Stimulated activated CD8-positive, alpha-beta memory T cell treated with anti-CD3 and anti-CD28 coated beads, Interleukin-15, amount 100 ng/mL, for 4 hours (primary cell): ENCODE results near the gene ATP5PD.
A peak's percentile ranks its signal among the peaks of the same experiment; 100 is the strongest.
"Not testable (repeated sequence)": the region's sequence is repeated elsewhere in the genome, so short reads cannot be mapped to it uniquely, and the experiment has no call there.

ENCODE experiments used
- DNase-seq, 2 donors: peaks; one replicate each; pipeline ENCODE4 v3.0.0-alpha.2; 2020; ENCODE audit warnings: low read depth in 2 of 2

Gene ATP5PD

DNA sequence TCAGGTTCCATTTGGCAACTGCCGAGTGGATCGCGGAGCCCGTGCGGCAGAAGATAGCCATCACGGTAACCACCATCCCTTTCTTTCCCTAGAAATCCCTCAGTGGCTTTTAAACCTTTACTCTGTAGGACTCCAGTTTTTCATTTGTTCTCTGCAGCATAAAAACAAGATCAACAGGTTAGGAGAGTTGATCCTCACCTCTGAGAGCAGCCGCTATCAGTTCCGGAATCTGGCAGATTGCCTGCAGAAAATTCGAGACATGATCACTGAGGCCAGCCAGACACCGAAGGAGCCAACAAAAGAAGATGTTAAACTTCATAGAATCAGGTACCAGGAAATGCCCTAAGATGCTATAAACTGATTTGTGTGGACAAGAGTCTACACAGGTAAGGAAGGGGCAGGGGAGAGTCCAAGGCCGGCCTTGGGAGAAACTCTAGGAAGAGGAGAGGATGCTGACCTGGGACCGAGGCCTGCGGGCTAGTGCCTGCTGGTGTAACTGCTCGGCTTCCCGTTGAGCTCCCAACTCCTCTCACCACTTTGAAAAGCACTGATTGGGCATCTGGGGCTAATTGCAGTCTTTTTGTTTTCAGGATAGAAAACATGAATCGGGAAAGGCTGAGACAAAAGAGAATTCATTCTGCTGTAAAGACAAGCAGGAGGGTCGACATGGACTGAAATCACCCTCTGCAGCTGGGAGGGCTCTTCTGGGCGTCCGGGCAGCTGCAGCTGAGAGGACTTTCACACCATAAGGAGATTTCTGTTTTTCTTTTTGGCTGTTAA is 26.2 kb downstream of the ATP5PD start:
- no peak for DNase-seq

GRCh38 chr17:75019710-75020109 is 27.1 kb downstream of the ATP5PD start:
- DNase-seq: no peak

DNA sequence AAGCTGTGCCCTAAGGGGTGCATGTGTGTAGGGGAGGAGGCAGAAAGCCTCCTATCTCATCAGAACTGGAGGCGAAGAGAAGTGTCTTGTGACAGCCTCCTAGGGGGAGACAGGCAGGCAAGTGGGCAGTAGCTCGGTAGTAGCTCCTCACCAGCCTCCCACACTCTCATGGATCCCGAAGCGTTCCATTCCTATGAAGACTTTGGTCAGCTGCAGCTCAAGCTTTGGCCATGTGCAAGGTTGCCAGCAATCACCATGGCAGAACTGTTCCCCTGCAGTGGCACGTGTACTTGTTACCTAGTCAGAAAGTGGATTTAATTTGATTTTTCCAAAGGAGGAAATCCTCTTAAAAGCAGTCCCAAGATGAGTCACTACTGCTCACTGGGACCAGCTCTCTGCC is 27.6 kb downstream of the ATP5PD start:
- DNase-seq: no peak

DNA sequence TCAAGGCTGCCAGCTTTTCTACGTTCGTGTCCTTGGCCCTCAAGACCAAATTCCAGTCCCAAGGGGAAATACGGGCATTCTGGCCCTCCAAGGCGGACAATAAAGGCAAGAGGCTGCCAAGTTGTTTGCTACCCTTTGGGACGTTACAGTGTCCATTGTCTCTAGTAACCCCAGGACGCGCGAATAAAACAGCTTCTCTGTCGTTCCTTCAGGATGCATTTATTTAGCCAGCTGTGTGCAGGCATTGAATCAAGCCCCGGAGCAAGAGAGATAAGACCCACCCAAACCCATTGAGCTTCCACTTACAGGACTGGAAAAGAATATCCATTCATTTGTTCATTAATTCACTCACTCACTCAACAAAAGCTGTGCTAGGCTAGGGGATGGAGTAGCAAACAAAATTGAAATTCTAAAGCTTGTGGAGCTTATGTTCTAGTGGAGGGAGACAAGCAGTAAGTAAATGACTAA is 33.6 kb downstream of the ATP5PD start:
- no peak for DNase-seq

DNA sequence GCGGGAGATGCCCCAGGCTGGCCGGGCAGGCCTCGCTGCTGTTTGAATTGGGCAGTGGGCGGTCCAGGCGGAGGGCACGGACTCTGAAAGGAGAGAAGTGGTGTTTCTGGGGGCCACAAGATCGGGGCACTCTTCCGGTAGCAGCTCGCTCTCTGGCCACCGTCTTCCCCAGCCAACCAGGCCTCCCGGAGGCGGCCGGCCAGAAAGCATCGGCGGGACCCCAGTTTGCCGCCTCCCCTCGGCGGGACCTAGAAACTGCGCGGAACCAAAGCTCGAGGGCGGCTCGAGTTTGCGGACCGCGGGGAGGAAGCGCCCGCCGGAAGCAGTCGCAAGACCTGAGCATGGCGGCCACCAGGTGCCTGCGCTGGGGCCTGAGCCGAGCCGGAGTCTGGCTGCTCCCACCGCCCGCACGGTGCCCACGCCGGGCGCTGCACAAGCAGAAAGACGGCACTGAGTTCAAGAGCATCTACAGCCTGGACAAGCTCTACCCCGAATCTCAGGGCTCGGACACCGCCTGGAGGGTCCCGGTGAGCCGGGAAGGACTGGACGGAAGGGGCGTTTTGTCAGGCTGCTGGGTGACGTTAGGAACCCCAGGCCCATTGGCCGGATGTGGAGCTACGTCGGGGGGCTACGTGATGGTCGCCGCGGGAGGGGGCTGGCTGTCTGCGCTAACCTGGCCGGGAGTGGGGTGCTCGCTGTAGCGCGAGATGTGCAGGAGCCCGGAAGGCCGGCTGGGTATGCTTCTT is 34.2 kb downstream of the ATP5PD start, which contains the start of gene MRPL58:
Gene MRPL58, plus strand, starts transcription at position 325 of the 746 bp plus-strand sequence. Its CDS starts 17 bp downstream, at position 342.
- DNase-seq: peak; percentile 60 to 66

- no peak for DNase-seq
Observed at GRCh38 chr17:75012096-75012345, 34.7 kb downstream of the ATP5PD start.

GRCh38 chr17:75011401-75012095 is 35.2 kb downstream of the ATP5PD start:
- no peak for DNase-seq

- no peak for DNase-seq
Observed at GRCh38 chr17:75010683-75011400, 35.9 kb downstream of the ATP5PD start.

GRCh38 chr17:75009139-75009724 is 37.5 kb downstream of the ATP5PD start:
- DNase-seq: no peak

DNA sequence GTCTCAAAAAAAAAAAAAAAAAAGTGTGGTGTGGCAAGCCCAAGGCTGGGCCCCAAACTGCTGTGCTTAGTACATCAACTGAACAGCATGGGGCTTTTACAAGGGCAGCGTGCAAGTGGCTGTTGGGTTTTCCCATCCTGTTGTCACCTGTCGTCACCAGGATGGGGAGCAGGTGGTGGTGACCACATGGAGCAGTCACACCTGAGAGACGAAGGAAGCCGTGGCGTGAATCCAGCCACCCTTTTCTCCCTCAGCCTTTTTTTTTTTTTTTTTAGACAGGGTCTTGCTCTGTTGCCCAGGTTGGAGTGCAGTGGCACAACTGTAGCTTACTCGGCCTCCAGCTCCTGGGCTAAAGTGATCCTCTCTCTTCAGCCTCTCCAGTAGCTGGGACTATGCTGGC is 38.4 kb downstream of the ATP5PD start:
- no peak for DNase-seq

- no peak for DNase-seq
Observed at GRCh38 chr17:75006653-75007052, 40.1 kb downstream of the ATP5PD start.

GRCh38 chr17:75006084-75006483 is 40.7 kb downstream of the ATP5PD start:
- not testable (repeated sequence) for DNase-seq

DNA sequence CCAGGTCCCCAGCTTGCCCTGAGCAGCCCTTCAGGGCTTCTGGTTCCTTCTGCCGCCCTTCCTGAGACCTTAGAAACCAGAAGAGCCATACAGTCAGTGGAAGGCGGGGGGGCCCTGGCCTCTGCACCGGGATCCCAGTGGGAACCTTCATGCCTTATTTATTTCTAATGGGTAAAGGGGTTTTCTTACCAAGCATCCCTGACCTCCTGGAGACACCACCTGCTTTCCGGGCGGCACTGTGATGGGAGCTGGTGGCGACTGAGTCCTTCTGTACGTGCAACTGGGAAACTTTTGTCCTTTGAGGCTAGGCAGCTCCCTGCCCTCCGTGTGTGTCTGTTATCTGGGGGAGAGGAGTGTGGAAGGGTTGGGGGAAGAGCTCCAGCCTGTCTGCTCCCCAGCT is 41.5 kb downstream of the ATP5PD start:
- DNase-seq: no peak

DNA sequence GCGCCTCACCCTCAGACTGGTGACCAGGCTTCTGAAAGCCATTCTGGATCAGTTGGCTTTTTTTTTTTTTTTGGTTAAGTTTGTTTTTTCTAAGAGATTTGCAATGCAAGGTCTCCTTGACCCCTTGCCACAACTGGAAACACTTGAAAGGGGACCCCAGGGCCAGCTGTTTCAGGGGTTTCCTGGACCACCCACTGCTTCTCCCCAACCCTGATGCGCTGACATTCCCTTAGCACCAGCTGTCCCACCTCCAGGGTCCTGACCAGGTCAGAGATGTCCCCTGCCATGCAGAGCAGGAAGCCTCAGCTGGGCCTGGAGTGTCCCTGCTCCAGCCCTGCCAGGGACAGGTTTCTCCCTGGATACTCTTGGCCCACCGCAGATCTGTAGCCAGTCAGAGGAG is 42.4 kb downstream of the ATP5PD start:
- no peak for DNase-seq

DNA sequence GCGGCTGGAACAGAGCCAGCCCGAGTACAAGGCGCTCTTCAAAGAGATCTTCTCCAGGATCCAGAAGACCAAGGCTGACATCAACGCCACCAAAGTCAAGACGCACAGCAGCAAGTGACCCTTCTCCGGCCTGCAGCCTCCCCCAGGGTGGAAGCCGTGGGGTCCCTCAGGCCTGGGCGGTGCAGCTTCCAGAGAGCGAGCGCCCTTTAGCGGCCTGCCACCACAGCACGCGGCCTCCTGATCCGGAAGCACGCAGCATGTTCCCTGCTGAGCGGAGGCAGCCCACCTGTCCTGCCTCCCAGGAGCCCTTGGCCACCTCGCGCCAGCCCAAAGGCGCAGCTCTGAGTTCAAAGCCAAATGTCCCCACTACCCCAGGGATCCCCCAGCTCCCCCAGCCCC is 42.8 kb downstream of the ATP5PD start:
- no peak for DNase-seq

DNA sequence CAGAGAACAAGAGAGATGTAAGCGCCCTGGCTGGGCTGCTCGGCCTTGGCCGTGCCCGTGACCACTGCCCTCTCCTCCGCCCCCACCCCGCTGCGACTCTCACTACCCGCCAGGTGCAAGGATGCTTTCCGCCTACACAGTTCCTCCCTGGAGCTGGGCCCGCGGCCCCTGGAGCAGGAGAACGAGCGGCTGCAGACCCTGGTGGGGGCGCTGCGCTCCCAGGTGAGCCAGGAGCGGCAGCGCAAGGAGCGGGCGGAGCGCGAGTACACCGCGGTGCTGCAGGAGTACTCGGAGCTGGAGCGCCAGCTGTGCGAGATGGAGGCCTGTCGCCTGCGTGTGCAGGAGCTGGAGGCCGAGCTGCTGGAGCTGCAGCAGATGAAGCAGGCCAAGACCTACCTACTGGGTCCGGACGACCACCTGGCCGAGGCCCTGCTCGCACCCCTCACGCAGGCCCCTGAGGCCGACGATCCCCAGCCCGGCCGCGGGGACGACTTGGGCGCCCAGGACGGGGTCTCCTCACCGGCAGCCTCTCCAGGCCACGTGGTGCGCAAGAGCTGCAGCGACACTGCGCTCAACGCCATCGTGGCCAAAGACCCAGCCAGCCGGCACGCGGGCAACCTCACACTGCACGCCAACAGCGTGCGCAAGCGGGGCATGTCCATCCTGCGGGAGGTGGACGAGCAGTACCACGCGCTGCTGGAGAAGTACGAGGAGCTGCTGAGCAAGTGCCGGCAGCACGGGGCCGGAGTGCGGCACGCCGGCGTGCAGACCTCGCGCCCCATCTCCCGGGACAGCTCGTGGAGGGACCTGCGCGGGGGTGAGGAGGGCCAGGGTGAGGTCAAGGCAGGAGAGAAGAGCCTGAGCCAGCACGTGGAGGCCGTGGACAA is 43.5 kb downstream of the ATP5PD start:
- no peak for DNase-seq

DNA sequence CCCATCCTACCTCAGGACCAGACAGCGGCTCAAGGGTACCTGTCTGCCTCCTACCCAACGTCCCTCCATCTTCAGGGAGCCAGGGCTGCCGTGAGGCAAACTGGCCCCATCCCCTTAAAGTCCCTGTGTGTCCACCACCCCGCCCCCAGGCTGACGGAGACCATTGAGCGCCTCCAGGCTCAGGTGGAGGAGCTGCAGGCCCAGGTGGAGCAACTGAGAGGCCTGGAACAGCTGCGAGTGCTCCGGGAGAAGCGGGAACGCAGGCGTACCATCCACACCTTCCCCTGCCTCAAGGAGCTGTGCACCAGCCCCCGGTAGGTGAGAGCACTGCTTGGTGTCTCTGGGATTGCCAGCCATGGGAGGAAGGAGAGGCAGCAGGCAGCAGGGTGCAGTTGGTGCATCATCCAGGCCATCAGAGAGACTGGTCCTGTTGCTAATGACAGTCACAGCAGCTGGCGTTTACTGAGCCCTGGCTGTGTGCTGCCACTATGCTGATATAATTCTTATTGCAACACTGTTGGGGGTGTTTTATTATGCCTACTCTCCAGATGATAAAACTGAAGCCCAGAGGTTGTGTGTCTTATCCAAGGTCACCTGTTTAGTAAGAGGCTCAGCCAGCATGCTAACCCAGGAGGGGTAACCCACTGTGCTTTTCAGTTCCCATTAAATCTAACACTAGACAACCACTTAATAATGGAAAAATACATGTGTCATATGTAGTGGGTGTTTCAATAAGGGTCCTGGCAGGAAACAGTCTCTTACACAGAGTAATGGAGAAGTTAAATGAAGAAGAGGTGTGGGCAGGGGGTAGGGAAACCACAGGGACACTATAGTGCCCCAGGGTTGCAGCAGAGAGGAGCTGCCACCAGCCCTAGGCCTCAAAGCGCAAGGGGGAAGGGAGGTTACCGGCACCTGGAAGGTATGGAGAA is 44.6 kb downstream of the ATP5PD start:
- DNase-seq: no peak

DNA sequence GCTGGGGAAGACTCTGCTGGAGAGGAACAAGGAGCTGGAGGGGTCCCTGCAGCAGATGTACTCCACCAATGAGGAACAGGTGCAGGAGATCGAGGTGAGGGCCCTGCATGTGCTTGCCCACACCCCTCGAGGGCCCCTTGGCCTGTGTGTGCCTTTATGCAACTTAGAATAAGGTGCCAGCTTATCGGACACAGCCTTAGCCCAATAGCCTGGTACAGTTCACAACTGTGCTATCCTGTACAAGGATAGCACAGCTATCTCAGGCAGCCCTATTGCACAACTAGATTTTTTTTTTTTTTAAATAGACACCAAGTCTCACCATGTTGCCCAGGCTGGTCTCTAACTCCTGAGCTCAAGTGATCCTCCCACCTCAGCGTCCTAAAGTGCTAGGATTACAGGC is 47.2 kb downstream of the ATP5PD start:
- no peak for DNase-seq

DNA sequence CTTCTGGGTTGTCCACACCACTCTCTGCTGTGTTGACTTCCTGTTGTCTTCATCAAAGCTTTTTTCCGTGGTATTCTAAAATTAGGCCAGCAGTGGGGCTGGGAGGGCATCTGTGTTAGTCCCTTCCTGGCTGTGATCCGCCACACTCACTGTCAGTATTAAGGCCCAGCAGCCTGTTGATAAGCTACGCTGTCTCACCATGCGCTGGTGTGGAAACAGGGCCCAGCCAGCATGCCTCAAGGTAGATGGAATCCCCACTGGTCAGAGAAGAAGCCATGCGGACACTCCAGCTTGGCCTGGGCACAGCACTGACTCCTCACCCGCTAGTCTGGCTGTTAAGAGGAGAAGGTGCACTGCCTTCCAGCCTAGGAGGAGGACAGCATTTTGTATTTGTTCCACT is 48.0 kb downstream of the ATP5PD start:
- DNase-seq: no peak

- DNase-seq: no peak
Observed at GRCh38 chr17:74995847-74996246, 50.9 kb downstream of the ATP5PD start.
